KMS-11 (cell line): ENCODE results near the gene RBM25.
"Not testable (repeated sequence)": the region's sequence is repeated elsewhere in the genome, so short reads cannot be mapped to it uniquely, and the experiment has no call there.

Source experiments
- H2AFZ ChIP-seq: fragments of 200-600 bp; sonication (generic); 2 replicates; pipeline ENCODE4 v1.6.1; 2016; ENCODE audit warnings: antibody characterized with exemption, mixed run types, low read depth
- H3K27ac ChIP-seq: fragments of 200-600 bp; sonication (generic); 2 replicates; pipeline ENCODE4 v1.6.1; 2016; ENCODE audit warnings: mild to moderate bottlenecking, mixed run types
- H3K27me3 ChIP-seq: fragments of 200-600 bp; sonication (generic); 2 replicates; pipeline ENCODE4 v1.6.1; 2017; ENCODE audit warnings: mild to moderate bottlenecking, low read depth, mixed run types, moderate library complexity; ENCODE audit not compliant: insufficient read depth
- H3K36me3 ChIP-seq: fragments of 200-600 bp; sonication (generic); 2 replicates; pipeline ENCODE4 v1.6.1; 2017; ENCODE audit warnings: mild to moderate bottlenecking, mixed run types; ENCODE audit not compliant: insufficient read depth
- H3K4me1 ChIP-seq: fragments of 200-600 bp; sonication (generic); 2 replicates; pipeline ENCODE4 v1.6.1; 2016; ENCODE audit warnings: mild to moderate bottlenecking, low read depth, mixed run types; ENCODE audit not compliant: poor library complexity, severe bottlenecking
- H3K4me2 ChIP-seq: fragments of 200-600 bp; sonication (generic); 2 replicates; pipeline ENCODE4 v1.7.0; 2016; ENCODE audit warnings: mild to moderate bottlenecking, mixed run types
- H3K4me3 ChIP-seq: fragments of 200-600 bp; sonication (generic); IDR thresholded peaks from 2 replicates; pipeline ENCODE4 v1.6.1; 2017; ENCODE audit warnings: low read depth, low read length, mixed read lengths; ENCODE audit not compliant: insufficient read depth
- H3K79me2 ChIP-seq: fragments of 200-600 bp; sonication (generic); 2 replicates; pipeline ENCODE4 v1.6.1; 2016; ENCODE audit warnings: low read depth, mixed run types; ENCODE audit not compliant: insufficient read depth
- H3K9ac ChIP-seq: fragments of 200-600 bp; sonication (generic); 2 replicates; pipeline ENCODE4 v1.6.1; 2016; ENCODE audit warnings: mild to moderate bottlenecking, mixed run types
- H4K20me1 ChIP-seq: fragments of 200-600 bp; sonication (generic); 2 replicates; pipeline ENCODE4 v1.6.1; 2016; ENCODE audit warnings: mild to moderate bottlenecking, mixed run types; ENCODE audit not compliant: insufficient read depth
- TF ChIP-seq, protein P1 (sequence below): fragments of 200-600 bp; sonication (generic); conservative IDR thresholded peaks from 2 replicates; pipeline ENCODE4 v1.6.1; 2017; ENCODE audit warnings: low read depth, mild to moderate bottlenecking, antibody characterized with exemption, low read length, moderate library complexity, mixed read lengths

RBM25 gene

DNA sequence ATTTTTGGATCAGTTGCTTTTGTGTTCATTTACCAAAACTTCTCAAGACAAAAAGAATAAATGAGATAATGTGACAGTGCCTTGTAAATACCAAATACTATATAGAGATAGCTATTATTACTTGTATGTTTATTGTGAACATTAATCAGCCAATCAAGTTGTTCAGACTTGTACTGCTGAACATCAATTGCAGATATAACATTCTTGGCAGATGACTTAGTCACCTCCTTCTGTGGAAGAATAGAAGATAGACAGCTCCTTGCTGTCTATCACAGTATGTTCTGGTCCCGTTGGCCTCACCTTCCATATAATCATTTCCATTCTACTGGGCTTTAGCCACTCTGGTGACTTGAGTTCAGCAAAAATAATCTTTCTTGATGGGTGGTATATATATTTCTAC lies 108.1 kb downstream of the RBM25 start:
- Histone ChIP-seq H2AFZ (no peak overlapping the region), H3K4me1 (no peaks in the 10 kb centered on the region)

DNA sequence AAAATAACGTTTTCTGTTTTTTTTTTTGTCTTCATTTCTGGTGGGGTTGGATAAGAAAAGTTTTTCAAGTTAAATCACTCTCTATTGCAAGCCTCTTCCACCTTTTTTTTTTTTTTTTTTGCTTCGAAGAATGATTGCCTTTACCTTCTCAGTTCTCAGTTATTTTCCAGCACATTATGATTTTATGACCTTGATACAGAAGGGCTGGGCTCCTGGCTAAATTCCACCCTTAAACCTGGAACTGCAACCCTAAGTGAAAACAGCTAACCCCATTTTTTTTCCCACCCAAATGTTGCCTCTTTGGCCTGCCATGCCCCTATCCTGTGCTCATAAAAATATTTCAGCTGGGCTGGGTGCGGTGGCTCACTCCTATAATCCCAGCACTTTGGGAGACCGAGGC lies 109.4 kb downstream of the RBM25 start:
- no peaks in the 10 kb centered on the region for H3K27me3 ChIP-seq
- H3K27ac ChIP-seq: no peak overlapping the region
- no peaks in the 10 kb centered on the region for H3K36me3 ChIP-seq
- TF ChIP-seq, protein P1, sequence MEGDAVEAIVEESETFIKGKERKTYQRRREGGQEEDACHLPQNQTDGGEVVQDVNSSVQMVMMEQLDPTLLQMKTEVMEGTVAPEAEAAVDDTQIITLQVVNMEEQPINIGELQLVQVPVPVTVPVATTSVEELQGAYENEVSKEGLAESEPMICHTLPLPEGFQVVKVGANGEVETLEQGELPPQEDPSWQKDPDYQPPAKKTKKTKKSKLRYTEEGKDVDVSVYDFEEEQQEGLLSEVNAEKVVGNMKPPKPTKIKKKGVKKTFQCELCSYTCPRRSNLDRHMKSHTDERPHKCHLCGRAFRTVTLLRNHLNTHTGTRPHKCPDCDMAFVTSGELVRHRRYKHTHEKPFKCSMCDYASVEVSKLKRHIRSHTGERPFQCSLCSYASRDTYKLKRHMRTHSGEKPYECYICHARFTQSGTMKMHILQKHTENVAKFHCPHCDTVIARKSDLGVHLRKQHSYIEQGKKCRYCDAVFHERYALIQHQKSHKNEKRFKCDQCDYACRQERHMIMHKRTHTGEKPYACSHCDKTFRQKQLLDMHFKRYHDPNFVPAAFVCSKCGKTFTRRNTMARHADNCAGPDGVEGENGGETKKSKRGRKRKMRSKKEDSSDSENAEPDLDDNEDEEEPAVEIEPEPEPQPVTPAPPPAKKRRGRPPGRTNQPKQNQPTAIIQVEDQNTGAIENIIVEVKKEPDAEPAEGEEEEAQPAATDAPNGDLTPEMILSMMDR: no peak
- H3K9ac ChIP-seq: no peak overlapping the region
- H3K79me2 ChIP-seq: no peaks in the 10 kb centered on the region
- H2AFZ ChIP-seq: no peak overlapping the region
- peaks cover 3% of the 10 kb centered on the region for H3K4me1 ChIP-seq
- no peaks in the 10 kb centered on the region for H4K20me1 ChIP-seq
- no peak overlapping the region for H3K4me2 ChIP-seq
- H3K4me3 ChIP-seq: no peak overlapping the region

More for the DNA sequence above, 108.1 kb downstream of the RBM25 start:
- TF ChIP-seq, protein P1: no peak
- Histone ChIP-seq H3K27me3 (no peaks in the 10 kb centered on the region), H3K9ac (no peak overlapping the region), H3K36me3 (no peaks in the 10 kb centered on the region), H3K4me3 (no peak overlapping the region), H3K79me2 (no peaks in the 10 kb centered on the region), H3K27ac (no peak overlapping the region), H4K20me1 (no peaks in the 10 kb centered on the region), H3K4me2 (no peak overlapping the region)

DNA sequence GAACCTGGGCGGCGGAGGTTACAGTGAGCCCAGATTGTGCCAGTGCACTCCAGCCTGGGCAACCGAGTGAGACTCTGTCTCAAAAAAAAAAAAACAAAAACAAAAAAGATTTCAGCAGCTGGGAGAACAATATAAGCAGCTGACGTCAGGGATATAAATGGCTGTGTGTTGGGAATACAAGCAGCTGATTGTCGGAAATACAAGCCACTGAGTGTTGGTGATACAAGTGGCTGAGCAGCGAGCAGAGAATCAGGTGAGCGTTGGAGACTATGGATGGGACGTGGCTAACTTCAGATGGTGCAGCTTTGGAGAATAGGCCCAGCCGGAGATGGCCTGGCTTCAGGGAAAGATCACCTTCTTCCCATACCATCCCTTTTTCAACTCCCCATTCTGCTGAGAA lies 109.9 kb downstream of the RBM25 start:
- no peaks in the 10 kb centered on the region for H3K36me3 ChIP-seq
- peaks cover 7% of the 10 kb centered on the region for H3K4me1 ChIP-seq
- no peaks in the 10 kb centered on the region for H3K27me3 ChIP-seq
- H4K20me1 ChIP-seq: no peaks in the 10 kb centered on the region
- no peak overlapping the region for H3K27ac ChIP-seq
- no peaks in the 10 kb centered on the region for H3K79me2 ChIP-seq
- no peak overlapping the region for H3K4me3 ChIP-seq
- H2AFZ ChIP-seq: no peak overlapping the region
- no peak overlapping the region for H3K4me2 ChIP-seq
- H3K9ac ChIP-seq: no peak overlapping the region
- TF ChIP-seq, protein P1: no peak

DNA sequence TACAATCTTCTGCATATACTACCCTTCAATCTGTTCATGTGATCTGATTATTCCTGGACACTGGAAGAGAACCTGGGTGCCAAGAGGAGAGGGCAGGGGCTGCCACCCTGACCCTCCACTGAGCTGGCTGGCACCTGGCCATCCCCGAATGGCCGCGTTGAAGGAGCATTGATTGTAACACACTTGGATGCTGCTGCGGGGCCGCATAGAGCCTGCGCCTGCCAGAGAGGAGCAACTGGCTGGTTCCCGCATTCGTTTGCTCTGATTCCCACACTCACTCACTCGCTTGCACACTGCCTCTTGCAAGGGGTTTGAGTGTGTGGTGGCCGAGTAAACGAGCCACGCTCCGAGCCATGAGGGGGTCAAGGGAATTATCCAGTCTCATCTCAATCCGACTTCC lies 110.4 kb downstream of the RBM25 start:
- Histone ChIP-seq H2AFZ (no peak overlapping the region), H4K20me1 (no peaks in the 10 kb centered on the region), H3K36me3 (no peaks in the 10 kb centered on the region), H3K9ac (no peak overlapping the region), H3K4me2 (no peak overlapping the region), H3K27ac (no peak overlapping the region), H3K79me2 (no peaks in the 10 kb centered on the region), H3K27me3 (no peaks in the 10 kb centered on the region), H3K4me3 (no peak overlapping the region), H3K4me1 (peaks cover 7% of the 10 kb centered on the region)
- TF ChIP-seq, protein P1: no peak

DNA sequence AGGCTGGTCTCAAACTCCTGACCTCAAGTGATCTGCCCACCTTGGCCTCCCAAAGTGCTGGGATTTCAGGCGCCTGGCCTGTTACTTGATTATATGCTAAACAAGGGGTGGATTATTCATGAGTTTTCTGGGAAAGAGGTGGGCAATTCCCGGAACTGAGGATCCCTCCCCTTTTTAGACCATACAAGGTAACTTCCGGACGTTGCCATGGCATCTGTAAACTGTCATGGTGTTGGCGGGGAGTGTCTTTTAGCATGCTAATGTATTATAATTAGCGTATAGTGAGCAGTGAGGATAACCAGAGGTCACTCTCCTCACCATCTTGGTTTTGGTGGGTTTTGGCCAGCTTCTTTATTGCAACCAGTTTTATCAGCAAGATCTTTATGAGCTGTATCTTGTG lies 111.5 kb downstream of the RBM25 start:
- H3K4me1 ChIP-seq, H3K4me3 ChIP-seq, H3K79me2 ChIP-seq, H3K4me2 ChIP-seq, H3K36me3 ChIP-seq, H3K27me3 ChIP-seq, H3K27ac ChIP-seq, H4K20me1 ChIP-seq, H2AFZ ChIP-seq, H3K9ac ChIP-seq: not testable (repeated sequence)
